Measurements from ENCODE around the gene SKIC8. TPM values are rescaled to one million over a fixed set of nuclear protein-coding genes. Genes with fewer than 3 reads are reported as not detected.

SKIC8 gene
- total RNA-seq, 1 experiment from 2014 or later, result 132 TPM

DNA sequence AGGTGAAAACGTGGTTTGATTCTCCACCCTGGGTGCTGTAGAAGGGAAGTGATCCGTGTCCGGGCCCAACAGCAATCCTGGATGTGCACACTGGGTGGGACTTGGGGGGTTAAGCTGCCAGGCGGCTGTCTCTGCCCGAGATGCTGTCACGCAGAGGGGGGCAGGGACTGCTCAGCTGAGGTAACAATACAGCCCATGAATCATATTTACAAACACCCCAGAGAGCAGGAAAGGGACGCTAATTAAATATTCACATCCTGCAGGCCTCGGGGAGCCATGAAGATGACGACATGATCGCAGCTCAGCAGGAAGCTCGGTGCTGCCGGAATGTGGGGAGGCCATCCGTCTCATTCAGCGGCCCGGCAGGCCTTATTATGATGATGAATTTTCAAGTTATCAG is 22.8 kb upstream of the SKIC8 start:
- peak; percentile 69 for DNase-seq (ENCODE audit: low read depth)

DNA sequence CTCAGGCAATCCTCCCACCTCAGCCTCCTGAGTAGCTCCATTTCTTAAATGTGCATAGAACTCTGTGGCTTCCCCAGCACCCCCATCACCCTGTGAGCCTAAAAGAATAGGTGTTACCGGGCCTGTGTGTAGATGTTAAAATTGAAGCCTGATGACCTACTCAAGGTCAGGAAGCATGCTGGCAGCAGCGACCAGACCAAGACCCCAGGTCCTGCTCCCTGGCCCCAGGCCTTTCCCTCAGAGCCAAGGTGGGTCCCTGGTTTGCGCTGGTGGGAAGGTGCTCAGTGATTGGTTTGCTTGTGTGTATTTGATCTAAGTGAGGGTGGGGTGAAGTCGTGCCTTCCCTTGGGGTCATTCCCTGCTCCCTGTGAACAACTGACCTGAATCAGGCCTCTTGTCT is 22.4 kb upstream of the SKIC8 start:
- no peak for DNase-seq (ENCODE audit: low read depth)

DNA sequence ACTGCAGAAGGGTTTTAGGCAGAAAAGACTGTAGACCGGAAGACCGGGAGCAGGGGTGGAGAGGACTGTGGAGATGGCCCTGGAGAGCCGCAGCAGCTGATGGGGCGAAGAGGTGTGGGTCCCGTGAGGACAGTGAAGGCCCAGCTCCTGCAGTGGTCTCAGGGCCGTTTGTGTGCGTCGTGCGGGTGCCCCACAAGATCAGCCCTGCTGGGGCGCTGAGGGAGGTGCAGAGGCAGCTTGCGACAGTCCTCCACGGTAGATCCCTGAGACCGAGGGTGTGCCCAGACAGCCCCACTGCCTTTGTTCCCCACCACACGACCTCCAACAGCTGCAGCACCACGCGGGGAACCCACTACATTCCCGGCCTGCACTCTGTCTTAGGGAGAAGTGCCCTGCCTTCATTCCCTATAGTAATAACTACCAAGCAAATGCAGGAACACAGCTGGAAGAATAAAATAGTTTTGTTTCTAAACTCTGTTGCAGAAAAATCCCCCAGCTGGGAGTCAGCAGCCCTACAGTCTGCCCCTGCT is 21.7 kb upstream of the SKIC8 start:
- no peak for DNase-seq (ENCODE audit: low read depth)

DNA sequence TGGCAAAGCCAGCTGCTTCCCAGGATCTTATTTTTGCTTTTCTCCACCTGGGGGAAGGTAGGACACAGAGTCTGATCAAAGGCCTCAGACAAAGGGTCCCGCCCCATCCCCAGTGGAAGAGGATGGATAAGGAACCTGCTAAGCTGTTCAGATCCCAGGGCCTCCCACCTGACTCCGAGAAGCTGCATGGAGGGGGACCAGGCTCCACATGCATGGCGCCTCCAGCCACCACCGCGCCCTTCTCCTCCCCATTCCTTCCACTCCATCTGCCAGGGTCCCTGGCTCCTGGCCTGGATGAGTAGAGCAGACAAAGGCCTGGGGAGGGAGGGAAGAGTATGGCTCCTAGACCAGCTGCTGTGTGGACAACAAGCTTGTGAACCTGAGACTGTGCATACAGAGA is 20.8 kb upstream of the SKIC8 start:
- no peak for DNase-seq (ENCODE audit: low read depth)

DNA sequence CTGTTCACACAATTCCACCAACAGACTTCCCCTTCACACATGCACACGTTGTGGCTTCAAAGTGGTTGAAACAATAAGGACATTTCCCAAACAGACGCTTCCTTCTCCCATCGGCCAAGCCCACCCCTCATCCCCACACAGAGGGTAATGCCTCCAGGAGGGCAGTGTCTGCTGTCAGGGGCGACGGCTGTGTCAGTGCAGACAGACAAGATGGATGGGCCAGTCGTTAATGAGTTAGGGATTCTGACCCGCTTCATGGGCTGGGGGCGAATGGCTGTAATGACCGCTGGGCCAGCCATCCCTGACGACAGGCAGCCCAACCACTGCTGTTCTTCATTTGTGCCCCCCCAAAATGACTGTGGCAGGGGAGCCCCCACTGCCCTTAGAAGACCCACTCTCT is 20.2 kb upstream of the SKIC8 start:
- DNase-seq (ENCODE audit: low read depth), result no peak

DNA sequence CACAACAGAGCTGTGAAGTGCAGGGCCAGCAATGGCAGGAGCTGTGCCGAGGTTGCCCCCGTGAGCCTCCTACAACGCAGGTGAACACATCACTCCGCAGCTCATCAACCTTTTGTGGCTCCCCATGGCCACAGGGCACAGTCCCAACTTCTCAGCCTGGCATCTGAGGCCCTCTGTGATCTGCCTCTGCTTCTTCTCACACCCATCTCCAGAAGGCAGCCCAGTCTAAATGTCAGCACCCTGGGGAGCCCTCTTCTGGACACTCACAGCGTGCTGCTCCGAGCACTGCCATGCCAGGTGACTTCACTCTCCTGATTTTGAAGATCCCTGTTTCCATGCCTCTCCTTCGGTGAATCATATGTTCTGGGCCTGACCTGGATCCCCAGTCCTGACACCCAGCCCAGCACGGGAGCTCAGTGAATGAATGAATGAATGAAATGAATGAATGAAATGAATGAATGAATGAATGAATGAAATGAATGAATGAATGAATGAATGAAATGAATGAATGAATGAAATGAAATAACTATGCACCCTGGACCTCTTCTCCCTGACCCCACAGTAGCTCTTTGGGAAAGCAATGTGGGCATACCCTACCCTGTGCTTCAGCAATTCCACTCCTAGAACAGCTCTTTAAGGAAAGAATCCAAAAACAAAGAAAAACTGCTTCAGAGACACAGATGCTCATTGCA is 17.9 kb upstream of the SKIC8 start:
- DNase-seq (ENCODE audit: low read depth), result no peak

DNA sequence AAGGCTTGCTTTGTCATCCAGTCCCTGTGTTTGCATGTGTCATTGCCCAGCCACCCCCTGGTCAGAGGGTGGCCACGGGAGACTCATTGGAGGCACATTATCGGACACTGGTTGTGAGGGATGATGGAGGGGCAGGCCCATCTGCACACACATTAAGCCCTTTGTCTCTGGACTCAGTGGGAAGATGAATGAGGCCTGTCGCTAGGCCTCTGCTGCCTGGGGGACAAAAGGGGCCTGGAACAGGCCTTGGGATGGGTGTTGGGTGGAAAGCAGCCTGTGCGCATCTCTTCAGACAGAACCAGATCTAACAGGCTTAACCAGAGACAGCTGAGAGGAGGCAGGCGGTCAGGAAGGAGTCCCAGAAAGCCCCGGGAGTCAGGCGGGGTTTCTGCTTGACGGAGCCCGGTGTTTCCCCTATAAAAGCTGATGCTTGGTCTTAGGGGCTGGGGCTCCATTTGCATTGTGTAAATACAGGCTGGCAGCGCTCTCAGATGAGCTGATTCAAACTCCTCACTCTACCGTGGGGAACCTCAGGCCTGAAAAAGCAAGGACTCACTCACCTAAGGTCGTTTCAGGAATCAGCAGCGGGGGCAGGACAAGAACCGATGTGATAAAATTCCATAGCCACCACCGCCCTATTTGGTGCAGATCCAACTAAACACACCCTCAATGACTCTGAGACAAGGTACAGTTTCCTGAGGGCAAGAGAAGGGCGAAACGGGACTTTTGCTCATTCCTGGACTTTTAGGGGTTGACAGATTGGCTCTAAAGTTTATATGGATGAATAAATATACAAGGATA is 17.1 kb upstream of the SKIC8 start:
- peak; percentile 56 for DNase-seq (ENCODE audit: low read depth)

DNA sequence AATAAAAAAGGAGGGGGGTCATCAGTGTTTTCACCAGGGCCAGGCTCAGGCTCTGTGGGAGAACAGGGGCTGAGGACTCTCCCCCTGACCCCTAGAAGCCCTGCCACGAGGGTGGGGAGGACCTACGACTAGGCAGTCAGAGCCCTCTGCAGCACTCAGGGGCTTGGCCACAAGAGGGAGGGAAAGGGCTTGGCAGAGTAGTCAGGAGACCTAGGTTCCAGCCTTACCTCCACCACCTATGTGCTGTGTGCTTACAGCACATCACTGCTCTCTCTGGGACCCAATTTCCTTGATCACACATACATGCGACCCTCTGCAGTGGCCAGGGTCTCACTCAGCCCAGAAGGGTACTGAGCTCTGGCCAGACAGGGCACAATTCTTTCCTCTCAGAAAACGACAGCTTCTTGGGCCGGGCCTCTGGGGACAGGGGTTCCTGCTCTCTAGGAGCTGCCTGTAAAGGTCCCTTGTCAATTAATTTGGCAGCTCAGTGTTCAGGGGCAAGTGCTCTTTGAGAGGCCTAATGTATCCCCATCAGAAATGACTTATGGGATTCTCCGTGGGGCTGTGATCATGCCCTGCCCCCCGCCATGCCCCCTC is 16.4 kb upstream of the SKIC8 start:
- DNase-seq (ENCODE audit: low read depth), result no peak

DNA sequence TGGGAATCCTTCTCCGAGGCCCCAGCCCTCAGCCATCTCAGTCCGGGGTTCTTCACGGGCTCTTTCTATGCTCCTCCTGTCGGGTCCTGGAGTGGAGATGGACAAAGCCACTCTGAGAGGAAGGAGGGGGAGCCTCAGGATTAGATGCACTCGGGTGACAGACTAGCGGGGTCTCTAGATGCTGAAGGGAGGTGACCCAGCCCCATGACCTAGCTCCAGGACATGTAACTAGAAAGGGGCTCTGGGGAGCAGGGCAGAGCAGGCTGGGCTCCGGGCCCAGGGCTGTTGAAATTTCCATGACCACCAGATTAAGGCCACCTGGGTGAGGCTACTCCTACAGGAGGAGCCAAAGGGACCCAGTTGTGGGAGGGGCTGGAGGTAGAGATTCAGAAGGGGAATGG is 14.8 kb upstream of the SKIC8 start:
- DNase-seq (ENCODE audit: low read depth), result no peak

DNA sequence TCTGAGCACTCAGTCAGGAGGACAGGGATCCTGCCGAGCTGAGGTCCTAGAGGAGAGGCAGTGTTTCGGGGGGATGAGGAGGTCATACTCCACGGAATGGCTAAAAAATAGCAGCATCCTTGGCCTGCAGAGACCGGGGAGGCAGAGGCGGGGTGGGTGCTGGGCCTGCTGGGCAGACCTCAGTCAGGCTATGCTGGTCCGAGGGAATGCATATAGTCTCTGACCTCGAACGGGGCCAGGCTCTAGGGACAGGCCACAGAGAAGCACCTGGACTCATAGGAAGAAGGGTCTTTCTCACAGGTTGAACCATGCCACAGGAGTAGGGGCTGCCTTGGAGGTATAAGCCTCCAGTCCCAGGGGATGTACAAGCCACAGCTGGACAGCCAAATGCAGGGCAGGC is 14.0 kb upstream of the SKIC8 start:
- DNase-seq (ENCODE audit: low read depth), result no peak

DNA sequence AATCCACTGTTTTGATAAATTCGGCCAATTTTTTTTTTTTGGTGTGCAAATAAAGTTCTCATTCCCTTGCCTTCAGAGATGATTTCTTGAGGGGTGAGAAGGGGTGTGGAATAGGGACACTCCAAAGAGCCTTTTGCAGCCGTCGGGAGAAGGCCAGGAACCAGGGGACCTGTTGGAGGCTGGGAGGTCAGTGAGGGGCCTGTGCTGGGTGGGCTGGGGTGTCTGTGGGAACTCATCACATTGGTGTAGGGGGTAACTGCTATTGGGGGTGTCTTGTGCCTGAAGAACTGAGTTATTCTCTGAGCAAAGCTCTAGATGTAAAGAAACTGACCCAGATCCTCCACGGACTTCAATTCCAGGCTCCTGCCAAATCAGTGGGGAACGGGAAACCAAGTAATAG is 13.5 kb upstream of the SKIC8 start:
- DNase-seq (ENCODE audit: low read depth), result no peak

DNA sequence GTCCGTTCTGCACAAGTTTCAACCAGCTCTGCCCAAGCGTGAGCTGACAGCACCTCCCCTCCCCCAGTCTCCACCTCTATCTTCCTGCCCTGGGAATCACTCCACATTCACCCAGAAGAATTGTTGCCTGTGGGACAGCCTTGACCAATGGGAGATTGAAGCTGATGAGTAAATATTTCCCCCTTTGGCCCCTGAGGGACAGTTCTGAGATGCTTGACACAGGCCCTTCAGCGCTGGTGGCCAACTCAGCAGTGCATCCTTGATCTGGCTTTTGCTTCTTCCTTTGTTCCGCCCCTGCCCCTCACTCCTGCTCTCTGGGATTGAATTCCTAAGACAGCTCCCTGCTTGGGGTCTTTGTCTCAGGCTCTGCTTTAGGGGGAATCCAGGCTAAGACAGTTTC is 13.1 kb upstream of the SKIC8 start:
- no peak for DNase-seq (ENCODE audit: low read depth)

DNA sequence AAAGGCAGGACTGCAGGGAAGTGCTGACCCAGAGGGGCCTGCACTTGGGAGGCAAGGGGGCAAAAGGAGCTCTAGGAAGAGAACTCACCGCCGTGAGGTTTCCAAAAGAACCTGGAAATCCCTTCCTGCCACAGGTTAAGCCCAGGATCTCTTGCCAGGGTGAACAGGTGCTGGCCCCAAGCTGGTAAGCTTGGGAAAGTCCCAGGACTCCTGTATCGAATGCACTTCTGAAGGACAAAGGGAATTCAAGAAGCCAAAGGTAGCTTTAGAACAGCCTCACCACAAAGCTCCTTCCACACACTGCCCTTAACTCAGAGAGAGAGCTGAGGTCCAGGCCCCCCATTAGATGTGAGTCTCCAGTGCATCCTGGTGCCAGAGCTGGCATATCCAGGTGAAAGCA is 11.9 kb upstream of the SKIC8 start:
- DNase-seq (ENCODE audit: low read depth), result no peak

DNA sequence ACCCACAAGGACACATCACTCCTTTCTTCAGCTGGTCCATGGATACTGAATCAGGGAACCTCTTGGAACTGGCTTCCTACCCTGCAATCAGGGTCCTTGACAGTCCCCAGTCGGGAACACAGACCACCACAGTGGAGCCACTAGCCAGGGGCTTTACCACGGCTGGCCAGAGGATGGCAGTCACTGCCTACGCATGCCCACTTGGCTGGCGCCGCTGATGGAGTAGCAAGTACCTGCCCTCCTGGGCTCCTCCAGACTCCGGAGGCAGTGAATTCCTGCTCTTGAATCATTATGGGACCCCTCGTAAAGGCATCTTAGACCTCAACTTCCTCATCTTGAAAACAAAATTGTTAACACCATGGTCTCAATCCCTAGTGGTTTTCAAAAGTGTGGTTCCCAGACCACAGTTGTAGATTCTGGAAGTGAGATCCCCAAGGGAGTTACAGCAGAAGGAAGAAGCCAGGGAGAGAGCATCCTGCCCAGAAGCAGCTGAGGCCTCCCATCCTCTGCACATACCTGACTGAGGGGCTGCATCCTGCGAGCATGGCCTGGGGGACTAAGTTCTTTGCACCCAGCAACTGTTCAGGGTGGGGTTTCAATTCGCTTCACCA is 9.1 kb upstream of the SKIC8 start:
- DNase-seq (ENCODE audit: low read depth), result peak; percentile 63

DNA sequence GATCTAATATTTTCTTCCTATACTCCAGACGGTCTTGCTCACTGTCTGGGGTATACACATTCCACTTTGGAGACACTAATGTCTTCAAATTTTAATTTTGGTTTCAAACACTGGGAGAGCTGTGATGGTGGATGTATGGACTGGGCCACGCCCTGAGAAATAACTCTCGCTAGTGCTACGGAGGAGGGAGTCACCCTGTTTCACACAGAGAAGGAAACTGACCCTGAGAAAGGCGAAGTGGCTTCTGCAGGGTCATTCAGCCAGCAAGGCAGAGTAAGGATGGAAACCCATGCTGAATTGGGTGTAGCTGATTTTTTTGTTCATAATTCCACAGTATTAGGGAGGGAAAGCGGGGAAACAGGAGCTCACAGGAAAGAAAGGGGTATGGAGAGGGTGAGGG is 8.6 kb upstream of the SKIC8 start:
- no peak for DNase-seq (ENCODE audit: low read depth)

DNA sequence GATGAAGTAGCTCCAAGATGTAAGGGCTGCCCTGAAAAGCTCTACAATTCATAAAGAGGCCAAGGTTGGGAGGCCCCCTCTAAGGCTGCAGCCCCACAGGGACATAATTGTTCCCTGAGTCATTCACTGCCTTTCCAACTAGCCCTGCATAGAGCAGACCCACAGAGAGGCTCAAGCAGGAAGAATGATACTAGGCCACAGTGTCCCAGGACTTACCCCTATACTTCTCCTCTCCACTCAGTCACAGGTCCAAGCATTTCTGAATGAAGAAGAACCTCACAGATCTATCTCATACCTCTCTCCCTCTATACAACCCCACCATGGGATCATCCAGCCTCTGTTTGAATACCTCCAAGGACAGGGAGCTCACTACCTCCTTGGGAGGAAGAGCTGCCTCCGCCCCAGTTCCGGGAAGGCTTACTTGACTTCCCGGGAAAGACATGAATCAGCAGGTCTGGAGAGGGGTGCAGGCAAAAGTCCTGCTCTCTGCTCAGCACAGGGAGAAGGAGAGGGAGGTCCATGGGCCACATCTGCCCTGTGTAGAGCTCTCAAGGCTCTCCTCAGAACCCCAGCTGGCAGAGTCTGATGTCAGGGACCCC is 6.9 kb upstream of the SKIC8 start:
- DNase-seq (ENCODE audit: low read depth), result peak; percentile 86

DNA sequence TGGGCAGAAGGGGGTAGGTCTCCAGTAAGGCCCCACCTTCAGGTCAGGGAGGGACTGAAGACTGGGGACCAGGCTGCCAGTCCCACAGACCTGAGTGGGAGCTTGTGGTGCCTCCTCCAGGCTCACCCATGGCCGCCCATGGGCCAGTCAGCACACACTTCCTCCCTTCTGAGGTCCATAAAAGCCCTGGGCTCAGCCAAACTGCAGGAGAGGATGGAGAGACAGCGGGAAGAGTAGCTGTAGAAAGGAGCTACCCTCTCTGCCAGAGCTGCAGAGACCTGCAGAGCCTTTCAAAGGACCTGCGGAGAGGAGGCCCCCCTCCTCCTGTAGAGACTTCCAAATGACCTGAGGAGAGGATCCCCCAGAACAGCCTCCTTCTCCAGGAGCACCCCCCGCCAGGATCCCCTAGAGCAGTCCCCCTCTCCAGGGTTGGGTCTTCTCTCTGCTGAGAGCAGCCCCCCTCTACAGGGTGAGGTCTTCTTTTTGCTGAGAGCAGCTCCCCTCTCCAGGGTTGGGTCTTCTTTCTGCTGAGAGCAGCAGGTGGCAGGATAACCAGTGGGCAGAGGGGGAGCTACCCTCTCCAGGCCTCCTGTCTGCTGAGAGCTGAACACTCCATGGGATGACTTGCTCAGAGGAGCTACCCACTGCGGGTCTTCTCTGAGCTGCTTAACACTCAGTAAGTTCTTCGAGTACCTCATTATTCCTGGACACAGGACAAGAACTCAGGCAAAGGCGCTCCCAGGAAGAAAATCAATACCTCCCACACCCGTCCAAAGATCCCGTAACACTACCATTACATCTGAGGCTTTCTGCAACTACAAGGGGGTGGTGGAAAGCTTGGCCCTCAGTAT is 5.0 kb upstream of the SKIC8 start:
- DNase-seq (ENCODE audit: low read depth), result no peak

DNA sequence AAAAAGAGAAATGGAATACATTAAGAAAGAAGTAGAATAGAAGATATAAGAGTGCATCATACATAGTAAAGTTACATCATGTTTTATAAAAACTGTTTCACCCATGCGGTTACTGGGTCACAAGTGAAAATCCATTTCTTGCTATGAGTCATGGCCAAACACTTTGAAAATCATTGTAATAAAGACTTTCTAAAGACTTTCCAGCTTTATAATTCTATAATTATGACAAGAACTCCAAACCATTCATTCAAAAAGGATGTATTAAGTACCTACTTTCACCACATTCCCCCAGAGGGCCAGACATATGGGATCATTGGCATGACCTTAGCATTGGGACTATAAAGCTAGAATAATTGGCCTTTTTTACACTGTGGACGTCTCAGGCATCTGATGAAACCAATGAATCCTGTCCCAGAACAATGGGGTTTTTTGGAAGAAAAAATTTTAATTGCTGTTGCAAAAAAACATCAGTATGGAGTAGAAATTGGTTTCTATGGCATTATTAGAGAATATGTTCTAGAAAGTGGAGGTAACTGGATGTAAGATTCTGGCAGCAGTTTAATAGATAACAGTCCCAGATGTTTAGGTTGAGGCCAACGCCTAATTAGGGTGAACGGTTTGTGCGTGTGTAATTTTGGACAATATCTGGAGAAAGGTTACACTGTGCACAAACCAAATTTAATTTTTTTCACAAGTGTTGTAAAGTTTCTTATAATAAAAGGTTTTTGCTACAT is 3.3 kb upstream of the SKIC8 start:
- peak; percentile 80 for DNase-seq (ENCODE audit: low read depth)

DNA sequence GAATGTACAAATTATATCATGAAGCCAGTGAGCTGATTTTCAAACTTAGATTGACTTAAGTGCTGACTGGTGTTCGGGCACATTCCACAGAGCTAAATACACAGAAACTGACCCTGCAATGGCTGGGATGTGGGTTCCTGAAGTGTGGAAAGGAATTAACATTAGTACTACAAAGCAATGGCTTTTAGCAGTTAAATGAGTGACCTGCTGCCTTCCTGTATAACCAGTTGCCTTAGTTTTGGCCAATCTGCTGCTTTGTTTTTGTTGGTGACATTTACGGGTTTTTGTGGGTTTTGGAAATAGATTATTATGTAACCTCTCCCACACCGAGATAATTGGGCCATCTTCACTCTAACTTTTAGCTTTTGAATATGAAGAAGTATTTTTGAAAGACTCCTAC is 2.4 kb upstream of the SKIC8 start:
- peak; percentile 23 for DNase-seq (ENCODE audit: low read depth)

DNA sequence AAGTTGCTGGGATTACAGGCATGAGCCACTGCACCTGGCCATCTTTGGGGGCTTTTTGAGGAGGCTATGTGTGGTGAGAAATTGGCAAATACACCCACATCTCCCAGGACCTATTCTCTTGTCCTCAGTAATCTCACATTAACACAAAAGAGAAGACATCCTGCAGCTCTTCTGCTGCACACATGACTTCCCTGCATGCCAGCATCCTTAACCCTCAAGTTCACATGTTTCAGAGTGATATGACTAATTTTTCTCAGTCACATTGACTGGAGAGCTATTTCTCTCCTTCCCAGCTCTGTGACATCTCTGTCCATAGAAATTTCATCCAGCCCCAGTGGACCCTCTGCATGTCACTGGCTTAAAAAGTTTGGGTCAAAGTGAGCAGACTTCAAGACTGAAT is 1.9 kb upstream of the SKIC8 start:
- no peak for DNase-seq (ENCODE audit: low read depth)
